HG03108 (cell line): ENCODE results near the gene CLIC5.

ENCODE experiments used
- ATAC-seq: cut with Tn5 transposase; IDR thresholded peaks from one replicate; pipeline ENCODE4 v1.9.1; 2021; ENCODE audit warnings: moderate library complexity; ENCODE audit not compliant: unreplicated experiment

Gene CLIC5

DNA sequence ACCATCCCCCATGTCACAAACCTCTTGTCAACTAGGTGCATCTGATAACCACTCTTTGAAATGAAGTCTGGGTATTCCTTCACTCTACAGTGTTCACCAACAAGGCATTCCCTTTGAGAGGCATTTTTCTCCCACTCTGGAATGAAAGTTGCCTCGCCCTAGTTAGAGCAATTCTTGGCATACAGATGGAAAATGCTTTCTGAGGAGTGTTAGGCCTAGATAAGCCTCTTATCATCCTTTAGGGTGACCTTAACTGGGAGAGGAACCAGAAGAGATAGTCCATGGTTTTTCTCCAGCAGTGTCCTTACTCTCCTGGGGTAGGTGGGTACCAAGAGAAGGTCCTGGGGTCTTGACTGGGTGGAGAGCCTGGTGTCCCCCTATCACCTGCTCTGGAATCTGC lies 14.8 kb downstream of the CLIC5 start:
- ATAC-seq = no peak

DNA sequence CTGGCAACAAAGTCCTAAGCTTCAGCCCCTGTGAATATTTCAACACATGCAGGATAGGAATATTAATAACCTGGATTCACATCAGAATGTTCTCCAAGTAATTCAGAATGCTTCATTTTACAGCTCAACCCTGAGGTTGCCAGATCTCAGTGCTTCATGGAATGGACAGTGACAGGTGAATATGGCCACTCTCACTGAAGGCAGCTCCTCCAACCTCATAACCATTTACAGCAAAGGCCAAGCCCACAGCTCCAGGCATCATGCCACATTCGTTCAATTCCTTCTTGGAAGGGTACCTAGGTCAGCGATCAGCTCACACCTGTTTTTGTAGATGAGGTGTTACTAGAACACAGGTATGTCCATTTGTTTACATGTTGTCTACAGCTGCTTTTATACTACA lies 17.1 kb downstream of the CLIC5 start:
- ATAC-seq = no peak

DNA sequence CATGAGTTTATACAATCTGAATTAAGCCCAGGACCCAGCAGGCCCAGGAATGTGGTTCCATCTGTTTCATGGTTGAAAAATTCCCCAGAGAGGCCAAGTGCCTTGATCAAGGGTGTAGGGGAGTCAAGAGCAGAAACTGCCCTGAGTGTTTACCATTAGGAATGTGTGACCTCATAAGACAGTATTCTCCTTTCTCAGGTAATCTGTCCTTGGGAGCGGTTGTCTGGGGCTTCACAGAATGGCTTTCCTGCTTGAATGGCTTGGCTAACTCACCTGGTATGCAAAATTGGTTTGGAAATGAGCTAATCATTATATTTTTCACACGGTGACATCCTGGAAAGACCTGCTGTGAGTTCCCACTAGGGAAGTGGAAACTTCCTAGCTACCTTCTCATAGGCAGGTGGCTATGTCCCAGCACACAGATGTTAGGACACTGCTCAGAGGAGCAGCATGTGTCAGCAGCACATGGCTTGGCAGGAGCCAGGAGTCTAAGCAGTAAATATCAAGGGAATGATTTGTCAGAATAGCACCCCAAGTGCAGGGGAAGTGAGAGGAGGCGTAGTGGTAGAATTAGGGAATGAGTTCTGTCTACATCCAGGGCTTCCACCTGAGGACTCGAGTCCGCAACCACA lies 17.7 kb downstream of the CLIC5 start:
- no peak for ATAC-seq

DNA sequence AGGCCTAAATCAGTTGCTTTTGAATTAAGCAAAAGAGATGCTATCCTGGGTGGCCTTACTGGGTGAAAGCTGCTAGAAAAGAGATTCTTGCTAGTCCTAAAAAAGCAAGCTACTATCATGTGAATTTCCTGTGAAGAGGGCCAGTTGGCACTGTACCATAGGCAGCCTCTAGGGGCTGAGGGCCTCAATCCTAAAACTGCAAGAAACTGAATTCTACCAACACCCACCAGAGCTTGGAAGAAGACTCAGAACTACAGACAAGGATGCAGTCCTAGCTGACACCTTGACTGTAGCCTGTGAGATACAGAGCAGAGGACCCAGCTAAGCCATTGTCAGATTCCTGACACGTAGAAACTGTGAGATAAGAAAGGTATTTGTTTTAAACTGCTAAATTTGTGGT lies 24.5 kb downstream of the CLIC5 start:
- ATAC-seq = no peak

DNA sequence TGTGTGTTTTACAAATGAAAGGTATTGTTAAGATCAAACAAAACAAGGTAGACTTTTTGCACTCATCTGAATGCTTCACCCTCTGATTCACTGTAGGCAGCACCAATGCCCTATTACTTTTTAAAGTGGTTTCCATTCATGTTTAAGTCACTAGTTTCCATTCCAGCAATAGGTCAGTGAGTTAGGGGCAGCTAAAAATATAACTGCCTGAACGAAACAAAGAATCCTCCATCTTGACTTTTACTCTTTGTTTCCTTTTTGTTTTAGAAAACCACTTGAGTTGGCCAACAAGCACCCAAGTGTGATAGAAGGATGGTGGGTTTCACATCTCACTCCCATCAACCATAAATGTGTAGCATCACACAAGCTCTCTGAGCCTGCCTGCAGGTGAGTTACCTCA lies 25.5 kb downstream of the CLIC5 start:
- no peak for ATAC-seq

DNA sequence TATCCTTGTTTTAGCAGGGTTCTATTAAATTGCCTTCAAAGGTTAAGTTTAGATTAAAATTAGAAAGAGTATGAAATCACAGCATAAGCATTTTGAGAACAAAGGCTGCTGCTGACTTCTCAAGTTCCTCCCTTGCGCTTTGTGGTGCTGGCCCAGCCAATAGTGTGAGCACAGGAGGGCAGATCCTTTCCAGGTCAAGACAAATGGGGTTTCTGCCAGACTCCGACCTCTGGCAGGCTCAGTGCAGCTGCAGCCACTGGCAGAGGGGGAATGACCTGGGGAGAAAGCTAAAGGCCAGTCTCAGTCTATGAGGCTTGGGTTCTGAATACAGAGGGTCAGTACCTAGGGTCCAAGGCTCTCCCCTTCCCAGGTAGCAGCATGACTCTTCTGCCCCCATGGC lies 27.0 kb downstream of the CLIC5 start:
- no peak for ATAC-seq

DNA sequence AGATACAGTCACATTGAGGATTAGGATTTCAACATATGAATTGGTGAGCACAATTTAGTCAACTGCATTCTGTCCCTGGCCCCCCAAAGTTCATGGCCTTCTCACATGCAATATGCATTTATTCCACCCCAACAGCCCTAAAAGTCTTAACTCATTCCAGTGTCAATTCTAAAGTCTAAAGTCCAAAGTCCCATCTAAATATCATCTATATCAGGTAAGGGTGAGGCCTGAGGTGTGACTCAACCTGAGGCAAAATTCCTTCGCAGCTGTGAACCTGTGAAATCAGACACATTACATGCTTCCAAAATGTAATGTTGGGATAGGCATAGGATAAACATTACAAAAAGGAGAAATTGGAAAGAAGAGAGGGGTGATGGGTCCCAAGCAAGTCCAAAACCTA lies 27.8 kb downstream of the CLIC5 start:
- ATAC-seq = no peak

DNA sequence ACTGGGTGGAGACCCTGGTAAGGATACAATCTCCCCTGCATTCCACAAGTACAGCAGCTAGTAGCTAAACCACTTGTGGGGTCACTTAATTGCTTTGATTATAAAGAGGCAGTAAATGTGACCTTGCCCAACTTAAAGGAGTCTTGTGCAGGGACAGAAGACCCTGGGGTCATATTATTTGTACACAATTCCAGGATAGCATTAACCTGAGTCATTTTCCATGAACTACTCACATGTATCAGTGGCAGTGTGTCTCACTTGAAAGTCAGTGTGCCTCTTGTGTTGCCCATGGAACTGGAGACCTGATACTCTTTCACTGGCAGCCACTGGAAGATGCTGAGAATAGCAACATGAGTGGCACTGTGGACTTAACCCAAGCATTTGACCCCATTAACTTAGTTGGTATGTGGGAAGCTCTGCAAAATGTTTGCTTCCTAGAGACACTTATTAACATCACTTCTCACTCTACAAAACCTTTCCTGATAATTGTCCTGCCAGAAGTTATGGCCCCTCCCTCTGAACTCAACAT lies 28.9 kb downstream of the CLIC5 start:
- ATAC-seq = no peak

DNA sequence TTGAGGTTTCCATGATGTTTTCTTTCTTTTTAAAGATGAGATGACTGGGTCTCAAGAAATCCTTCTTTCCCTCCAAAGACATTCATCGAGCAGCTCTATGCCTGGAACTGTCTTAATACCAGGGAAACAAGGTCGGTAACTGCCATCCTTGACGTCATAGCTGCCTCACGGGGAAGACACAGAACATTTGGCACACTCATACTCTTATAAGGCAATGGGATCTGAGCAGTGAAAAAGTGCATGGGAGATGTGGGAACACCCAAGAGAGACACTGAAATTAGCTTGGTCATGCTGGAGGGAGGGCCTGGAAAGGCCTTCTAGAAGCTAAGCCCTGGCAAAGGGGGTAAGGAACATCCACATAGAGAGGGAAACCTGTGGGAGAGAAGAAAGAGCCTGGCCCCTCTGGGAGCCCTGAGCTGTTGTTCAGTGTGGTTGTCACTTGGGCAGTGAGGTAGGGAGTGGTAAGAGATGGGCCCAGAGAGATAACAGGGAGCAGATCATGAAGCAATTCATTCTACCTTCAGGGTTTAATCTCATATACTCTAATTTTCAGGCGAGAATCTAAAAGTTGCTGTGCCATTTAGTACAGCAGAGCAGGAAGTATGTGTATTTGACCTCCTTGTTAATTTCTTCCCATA lies 30.8 kb downstream of the CLIC5 start:
- ATAC-seq = no peak

DNA sequence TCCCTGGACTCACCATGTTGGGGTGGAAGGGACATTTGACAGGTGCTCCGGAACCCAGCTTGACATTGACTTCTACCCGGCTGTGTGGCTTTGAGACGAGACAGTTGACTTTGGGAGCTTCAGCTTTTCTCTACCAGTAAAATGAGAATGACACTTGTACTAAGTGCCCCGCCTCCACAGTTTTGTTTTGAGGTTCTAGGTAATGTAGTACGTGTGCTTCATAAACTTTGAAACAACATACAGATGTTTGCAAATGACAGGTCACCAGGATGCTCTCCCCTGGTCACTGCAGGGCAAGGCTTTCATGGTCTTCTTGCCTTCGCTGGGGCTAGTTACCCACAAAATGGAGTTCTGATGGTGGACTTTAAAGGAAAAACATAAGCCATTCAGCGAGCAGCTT lies 31.3 kb downstream of the CLIC5 start:
- ATAC-seq = no peak

DNA sequence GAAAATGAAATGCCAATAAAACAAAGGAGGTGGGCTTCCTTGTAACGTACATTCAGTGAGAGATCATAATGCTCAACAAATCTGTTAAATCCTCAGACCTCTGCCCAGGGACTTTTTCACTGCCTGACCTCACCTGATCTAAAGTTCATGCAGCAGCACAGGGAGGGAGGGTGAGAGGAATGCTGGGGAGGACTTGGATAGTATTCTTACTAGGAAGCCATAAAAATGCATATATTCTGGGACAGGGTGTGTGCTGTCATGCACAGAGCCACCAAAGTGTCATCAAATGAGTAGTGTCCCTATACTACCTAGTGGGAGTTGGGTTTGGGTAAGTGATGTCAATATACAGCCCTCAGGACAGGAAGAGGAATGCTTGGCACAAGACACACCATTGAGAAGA lies 32.6 kb downstream of the CLIC5 start:
- ATAC-seq = no peak

DNA sequence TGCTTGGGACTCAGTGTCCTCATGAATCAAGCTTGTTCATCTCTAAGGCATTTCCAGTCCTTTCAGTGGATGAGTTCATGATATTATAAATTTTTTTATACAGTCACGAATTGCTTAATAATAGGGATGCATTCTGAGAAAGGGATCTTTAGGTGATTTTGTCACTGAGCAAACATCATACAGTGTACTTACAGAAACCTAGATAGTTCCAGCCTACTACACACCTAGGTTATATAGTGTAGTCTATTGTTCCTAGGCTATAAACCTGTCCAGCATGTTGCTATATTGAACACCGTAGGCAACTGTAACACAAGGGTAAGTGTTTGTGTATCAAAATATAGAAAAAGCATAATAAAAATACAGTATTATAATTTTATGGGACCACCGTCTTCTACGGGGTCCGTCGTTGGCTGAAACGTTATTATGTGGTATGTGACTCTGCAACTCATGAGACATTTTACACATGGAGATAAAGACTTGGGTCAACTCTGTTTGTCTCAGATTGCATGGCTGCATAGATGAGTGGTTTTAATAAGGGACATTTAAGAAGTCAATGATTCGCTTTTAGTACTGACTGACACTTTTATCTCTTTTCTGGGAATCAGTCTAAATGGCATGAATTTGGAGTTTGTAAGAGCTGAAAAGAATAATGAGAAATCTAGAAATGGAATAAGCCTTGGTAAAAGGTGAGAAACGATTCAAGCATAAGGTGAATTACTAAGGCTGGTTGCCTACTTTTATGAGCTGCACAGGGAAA lies 33.2 kb downstream of the CLIC5 start:
- no peak for ATAC-seq

DNA sequence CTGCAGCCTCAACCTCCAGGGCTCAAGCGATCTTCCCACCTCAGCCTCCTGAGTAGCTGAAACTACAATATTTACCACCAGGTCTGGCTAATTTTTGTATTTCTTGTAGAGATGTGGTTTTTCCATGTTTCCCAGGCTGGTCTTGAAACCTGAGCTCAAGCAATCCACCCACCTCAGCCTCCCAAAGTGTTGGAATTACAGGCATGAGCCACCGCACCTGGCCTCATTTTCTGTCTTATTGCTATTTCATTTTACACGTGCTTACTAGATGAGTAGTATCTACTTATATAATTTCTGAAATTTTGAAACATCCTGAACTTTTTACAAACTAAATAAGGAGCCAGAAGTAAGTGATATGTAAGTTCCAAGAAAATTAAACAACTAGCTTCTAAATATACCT lies 34.6 kb downstream of the CLIC5 start:
- ATAC-seq = no peak

DNA sequence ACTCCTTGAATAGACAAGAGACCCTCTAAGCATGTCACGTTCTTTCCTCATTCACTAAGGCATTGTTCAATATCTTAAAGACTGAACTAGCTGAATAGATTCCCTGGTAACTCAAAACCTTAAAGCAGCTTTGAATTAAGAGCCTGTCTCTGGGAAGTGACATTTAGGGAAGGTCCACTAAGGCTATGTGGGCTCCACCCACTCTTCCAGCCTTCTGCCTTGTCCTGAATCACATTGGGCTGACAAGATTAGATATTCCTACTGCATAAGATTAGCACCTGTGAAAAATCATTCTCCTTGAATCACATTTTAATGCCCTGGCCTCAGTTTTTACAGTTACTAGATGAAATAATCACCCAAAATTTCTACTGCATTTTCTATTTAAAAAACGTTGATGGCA lies 36.3 kb downstream of the CLIC5 start:
- ATAC-seq = no peak

DNA sequence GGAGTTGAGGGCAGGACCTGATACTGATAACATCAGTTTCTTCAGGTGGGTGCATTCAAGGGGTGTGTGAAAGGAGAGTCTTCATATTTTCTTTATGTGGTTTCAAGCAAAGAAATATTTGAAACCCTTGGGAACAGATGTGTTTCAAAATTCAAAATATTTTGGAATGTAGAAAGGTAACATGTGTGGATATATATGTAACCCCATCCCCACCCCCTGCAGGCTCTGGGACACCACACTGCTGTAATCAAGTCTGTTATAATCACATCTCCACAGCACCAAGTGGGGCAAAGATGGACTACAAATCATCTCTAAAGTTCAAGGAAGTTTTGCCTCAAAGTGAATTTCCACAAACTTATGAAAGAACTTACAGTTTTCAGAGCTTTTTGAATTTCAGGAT lies 41.1 kb downstream of the CLIC5 start:
- no peak for ATAC-seq

DNA sequence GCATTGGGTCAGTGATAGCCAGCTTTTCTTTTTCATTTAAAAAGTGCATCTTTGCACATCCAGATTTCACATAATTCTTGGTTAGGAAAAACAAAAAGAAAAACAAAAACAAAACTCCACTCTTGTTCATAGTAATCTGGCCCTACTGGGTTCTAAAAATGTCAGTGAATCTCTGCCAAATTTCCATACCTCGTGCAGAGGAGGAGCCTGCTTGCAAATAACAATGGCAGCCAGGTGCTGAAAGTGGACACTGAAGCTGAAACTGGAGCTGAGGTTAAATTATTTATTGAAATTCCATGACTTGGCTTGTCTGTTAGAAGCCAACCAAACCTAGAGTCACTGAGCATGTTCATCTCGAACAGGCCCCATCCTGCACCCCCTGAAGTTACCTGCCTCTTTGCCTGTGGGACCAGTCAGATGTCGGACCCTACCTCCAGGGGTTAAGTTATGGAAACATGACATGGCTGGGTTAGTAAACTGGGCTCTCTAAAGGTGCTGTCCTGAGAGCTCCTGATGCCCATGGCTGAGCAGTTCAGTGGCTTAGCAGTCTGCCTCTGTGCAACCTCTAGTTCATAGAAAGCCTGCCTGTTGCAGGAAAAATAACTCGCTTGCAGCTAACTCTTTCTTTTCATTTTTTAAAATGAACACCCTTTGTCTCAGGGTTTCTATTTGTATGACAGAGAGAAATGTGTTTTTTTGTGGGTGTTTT lies 42.7 kb downstream of the CLIC5 start:
- ATAC-seq = no peak

DNA sequence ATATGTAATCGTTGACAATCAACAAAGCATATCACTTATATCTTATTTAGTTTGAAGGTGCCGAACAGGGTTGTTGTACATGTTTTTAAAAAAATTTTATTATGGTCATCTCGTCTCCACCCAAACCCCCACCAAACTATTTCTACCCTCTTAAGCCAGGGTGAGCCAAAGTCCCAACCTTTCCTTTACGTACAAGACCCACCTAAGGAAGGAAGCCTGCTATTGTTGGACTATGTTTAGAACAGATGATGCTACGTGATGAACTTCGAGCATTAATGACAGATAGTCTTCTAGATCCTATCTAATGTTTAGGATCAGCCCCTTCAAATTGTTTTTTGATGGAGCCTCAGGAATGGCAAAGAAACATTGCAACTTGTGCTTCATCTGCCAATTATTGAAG lies 44.4 kb downstream of the CLIC5 start:
- no peak for ATAC-seq

DNA sequence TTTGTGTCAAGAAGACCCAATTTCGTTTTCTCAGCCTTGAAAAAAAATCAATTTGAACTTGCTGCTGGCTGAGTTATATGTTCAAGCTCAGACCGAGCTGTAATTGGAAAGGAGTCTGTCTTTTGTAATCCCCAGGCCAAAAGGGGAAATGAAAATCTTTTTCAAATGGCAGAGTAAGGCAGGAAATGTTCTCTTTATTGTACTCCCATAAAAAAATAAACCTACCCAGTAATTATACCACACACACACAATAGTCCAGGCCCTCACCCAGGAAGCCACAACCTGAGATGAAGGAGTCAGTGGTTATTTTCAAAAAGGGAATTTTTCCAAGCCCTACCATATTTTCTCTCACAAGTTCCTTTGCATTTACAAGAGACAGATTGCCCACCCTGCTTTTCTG lies 45.3 kb downstream of the CLIC5 start:
- no peak for ATAC-seq

DNA sequence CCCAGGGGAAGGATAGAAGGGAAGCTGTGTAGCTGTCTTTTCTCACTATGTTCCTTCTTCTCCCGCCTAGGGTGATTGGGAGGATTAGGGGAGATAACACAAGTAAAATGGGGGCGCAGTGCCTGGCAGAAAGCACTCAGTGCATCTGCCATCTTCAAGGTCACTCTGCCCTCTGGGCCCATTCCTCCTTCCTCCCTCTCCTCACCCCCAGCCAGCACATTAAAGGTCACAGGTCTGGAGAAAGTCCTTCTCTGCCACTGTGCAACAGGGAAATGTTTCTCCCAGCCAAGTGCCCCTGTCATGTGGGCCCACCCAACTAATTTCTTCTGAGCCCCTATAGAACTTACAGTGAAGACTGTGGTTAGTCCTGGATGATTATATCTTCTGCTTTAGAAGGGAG lies 45.8 kb downstream of the CLIC5 start:
- no peak for ATAC-seq

DNA sequence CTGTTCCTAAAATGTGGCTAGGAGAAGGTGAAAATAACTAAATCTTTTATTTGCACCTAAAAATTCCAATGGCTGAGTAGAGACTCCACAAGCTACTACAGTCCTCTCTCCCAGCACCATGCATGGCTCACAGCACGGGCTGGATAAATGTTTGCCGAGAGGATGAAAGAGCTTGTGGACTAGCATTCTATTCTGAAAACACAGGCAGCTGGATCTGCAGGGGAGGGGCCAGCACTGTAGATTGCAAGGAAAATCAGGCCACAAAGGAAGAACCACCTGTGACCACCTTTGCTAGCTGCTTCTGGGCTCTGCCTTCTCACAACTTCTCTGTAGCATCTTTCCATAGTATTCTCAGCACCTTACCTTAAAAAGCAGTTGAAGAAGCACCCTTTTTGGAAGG lies 46.6 kb downstream of the CLIC5 start:
- ATAC-seq = no peak

DNA sequence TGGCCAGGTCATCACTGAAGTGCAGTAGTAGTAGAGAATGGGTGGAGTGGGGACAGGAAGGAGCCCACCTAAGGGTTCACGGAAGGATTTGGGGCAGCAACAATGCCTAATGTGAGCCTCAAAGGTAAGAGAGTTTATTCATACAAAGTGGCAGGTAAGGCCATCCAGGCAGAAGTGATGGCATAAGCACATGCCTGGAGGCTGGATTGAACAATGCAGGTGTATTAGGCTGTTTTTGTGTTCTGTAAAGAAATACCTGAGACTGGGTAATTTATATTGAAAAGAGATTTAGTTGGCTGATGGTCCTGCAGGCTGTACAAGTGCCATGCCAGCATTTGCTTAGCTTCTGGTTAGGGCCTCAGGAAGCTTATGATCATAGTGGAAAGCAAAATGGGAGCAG lies 48.3 kb downstream of the CLIC5 start:
- ATAC-seq = no peak

DNA sequence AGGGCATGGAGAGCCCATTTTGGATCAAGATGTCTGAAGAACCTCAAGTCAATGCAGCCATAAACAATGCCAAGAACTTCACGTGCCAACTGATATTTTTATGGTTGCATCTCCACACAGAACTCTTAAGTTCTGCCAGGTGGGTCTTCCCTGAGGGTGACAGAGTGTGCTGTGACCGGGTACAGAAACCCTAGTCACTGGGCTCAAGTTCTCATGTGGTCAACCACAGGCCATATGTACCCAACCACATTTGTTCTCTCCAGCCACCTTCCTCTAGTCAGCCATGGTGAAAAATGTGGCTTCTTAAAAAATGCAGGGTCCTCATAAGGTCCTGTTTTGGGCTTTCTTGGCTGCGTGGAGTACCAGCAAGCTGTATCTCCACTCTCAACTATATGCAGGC lies 48.9 kb downstream of the CLIC5 start:
- ATAC-seq = no peak
